ENCODE data around the gene CCDC91. TPM values are rescaled to one million over a fixed set of nuclear protein-coding genes. Genes with fewer than 3 reads are reported as not detected.
A peak's percentile ranks its signal among the peaks of the same experiment; 100 is the strongest.

Gene CCDC91
- total RNA-seq, 1 donor from 2014 or later = 23.2 TPM

DNA sequence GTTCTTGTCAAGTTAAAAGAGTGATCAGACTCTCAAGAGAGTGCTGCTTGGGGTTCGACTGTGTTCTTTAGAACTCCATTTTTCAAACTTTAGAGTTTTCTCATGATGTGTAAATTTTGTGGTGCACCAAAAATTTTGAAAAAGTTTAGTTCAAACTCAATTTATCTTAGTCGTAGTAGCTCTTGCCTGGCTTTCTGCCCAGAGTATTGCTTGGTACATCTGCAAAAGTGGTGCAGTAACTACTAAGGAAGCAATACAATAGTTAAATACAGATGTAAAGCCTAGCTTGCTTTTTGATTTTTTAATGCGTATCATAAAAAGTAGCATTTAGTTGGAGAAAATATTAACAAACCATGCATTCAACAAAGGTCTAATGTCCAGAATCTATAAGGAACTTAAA lies 9.5 kb upstream of the CCDC91 start:
- Mint-ChIP-seq H3K27me3 (no peaks in the 10 kb centered on the region), H3K36me3 (no peaks in the 10 kb centered on the region), H3K4me1 (ENCODE audit: unreplicated experiment) (no peaks in the 10 kb centered on the region), H3K4me3 (no peak overlapping the region), H3K27ac (no peak overlapping the region), H3K9me3 (no peaks in the 10 kb centered on the region)
- TF ChIP-seq, protein P1, sequence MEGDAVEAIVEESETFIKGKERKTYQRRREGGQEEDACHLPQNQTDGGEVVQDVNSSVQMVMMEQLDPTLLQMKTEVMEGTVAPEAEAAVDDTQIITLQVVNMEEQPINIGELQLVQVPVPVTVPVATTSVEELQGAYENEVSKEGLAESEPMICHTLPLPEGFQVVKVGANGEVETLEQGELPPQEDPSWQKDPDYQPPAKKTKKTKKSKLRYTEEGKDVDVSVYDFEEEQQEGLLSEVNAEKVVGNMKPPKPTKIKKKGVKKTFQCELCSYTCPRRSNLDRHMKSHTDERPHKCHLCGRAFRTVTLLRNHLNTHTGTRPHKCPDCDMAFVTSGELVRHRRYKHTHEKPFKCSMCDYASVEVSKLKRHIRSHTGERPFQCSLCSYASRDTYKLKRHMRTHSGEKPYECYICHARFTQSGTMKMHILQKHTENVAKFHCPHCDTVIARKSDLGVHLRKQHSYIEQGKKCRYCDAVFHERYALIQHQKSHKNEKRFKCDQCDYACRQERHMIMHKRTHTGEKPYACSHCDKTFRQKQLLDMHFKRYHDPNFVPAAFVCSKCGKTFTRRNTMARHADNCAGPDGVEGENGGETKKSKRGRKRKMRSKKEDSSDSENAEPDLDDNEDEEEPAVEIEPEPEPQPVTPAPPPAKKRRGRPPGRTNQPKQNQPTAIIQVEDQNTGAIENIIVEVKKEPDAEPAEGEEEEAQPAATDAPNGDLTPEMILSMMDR (conservative IDR thresholded peaks at IDR 0.05) = no peak
- no peak for DNase-seq (ENCODE audit: extremely low spot score, unreplicated experiment)

DNA sequence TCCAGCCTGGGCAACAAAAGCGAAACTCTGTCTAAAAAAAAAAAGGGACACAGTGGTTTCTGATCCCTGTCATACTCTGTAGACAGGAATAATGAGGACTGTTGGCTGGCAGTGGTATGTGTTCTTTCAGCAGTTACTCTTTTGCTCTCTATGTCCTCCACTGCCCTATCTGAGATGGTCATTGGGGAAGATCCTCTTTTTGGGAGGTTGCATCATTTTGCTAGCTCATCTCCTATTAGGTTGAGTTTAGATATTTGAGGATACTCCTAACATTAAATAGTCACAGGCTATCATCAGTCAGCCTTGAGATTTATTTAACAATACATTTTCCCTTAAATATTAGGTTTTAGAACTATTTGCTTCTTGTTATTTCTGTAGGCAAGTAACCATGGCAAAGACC lies 5.9 kb upstream of the CCDC91 start:
- Mint-ChIP-seq H3K9me3 (no peaks in the 10 kb centered on the region), H3K4me3 (no peak overlapping the region), H3K27ac (no peak overlapping the region), H3K27me3 (no peaks in the 10 kb centered on the region), H3K4me1 (ENCODE audit: unreplicated experiment) (no peaks in the 10 kb centered on the region), H3K36me3 (peaks cover 18% of the 10 kb centered on the region)
- TF ChIP-seq, protein P1 (conservative IDR thresholded peaks at IDR 0.05) = no peak
- DNase-seq (ENCODE audit: extremely low spot score, unreplicated experiment) = no peak

DNA sequence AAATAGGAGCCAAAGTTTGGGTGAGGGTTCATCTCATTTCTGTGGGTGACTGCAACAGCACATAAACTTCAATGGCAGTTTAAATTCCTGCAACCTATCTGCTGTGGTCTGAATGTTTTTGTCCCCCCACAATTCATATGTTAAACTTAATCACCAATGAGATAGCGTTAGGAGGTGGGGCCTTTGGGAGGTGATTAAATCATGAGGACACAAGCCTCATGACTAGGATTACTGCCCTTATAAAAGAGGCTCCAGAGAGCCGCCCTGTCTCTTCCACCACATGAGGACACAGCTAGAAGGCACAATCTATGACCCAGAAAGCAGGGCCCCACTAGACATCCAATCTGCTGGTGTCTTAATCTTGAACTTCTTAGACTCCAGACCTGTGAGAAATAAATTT lies 3.8 kb upstream of the CCDC91 start:
- Mint-ChIP-seq H3K27ac (no peak overlapping the region), H3K4me3 (no peak overlapping the region), H3K36me3 (peaks cover 23% of the 10 kb centered on the region), H3K4me1 (ENCODE audit: unreplicated experiment) (peaks cover 8% of the 10 kb centered on the region), H3K9me3 (peaks cover 4% of the 10 kb centered on the region), H3K27me3 (no peaks in the 10 kb centered on the region)
- TF ChIP-seq, protein P1 (conservative IDR thresholded peaks at IDR 0.05) = no peak
- DNase-seq (ENCODE audit: extremely low spot score, unreplicated experiment) = no peak

DNA sequence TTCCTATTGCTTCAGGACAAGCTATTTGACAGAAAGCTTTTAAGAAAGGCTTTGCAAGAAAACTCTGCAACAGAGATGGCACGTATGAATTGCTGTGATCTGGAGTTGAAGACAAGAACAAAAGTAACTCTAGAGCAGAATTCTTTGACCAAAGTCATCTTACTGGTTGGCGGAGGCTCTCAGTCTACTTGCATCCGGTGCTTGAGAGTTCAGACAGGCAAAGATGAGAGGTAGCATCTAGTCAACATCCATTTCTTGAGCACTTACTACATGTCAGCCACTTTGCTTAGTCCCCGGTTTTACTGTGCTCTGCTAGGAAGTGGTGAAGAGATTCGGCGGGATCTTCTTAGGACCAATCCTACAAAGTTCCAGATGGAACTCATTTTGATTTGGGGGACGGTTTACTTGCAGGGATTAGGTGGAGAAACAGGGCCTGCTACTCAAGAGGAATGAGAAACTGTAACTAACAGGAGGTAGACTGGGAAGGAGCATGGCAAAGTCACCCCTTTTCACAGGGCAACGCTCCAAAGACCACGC lies 404 bp upstream of the CCDC91 start:
- Mint-ChIP-seq H3K4me3 (peak overlapping the region; percentile 93), H3K4me1 (ENCODE audit: unreplicated experiment) (peaks cover 8% of the 10 kb centered on the region), H3K9me3 (peaks cover 4% of the 10 kb centered on the region), H3K36me3 (peaks cover 40% of the 10 kb centered on the region), H3K27me3 (no peaks in the 10 kb centered on the region), H3K27ac (peak overlapping the region; percentile 96)
- TF ChIP-seq, protein P1 (conservative IDR thresholded peaks at IDR 0.05) = no peak
- DNase-seq (ENCODE audit: extremely low spot score, unreplicated experiment) = no peak

DNA sequence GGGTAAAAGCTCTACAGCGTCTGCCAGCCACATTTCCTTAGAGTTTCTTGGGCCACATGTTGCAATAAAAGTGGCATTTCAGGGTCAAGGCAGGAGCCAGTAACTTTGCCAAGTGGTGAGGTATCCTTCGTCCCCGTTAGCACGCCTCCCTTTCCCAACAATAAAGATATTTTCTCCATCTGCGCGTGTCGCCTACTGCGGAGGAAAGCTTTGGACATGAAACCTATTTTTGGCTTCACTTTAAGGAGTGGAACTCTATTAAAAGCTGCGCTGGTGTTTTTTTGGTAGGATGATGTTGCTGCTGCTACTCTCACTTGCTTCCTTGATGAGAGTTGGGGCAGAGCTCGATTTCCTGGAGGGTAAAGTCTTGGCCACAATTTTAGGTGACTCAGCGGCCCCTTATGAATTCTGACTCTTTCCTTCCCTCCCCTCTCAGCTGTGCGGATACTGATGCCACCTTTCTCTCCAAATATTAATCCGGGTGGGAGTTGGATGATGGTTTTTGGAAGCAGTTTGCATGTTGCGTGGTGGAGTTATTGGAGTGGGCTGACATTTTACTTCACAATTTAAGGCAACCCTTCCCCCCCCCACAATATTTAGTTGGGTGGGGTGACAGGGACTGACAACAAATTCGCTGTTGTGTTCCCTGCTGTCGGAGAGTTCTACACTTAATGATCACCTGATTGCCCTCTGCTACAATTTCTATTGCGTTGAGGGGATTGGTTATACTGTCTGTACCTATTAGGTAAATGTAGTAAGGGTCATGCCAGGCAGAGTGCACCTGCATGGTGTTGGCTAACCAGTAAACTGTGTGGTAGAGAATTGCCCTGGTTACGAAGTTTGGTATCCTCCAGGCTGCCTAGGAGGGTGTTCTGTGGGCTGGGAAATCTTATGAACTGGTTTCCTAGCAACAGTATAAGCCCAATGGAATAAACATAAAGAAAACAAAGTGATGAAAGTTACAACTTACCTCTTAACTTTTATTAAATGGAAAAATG lies 1.1 kb downstream of the CCDC91 start:
- Mint-ChIP-seq H3K27me3 (no peaks in the 10 kb centered on the region), H3K4me1 (ENCODE audit: unreplicated experiment) (peaks cover 8% of the 10 kb centered on the region), H3K36me3 (peaks cover 45% of the 10 kb centered on the region), H3K4me3 (peak overlapping the region; percentile 93), H3K27ac (peak overlapping the region; percentile 96), H3K9me3 (peaks cover 9% of the 10 kb centered on the region)
- no peak for DNase-seq (ENCODE audit: extremely low spot score, unreplicated experiment)
- TF ChIP-seq, protein P1 (conservative IDR thresholded peaks at IDR 0.05) = no peak

Data from type B pancreatic cell (in vitro differentiated cells).